Activated T-helper 2 cell treated with anti-CD3 and anti-CD28 coated beads, Interferon-gamma antibody, Interleukin-2, Interleukin-4, amounts not matched to agents 10 μg/mL and 5 μg/mL and 100 μg/mL, durations not matched to agents 14 hours and 24 hours and 36 hours (primary cell): ENCODE measurements around the gene TUBB2B. TPM values are rescaled to one million over a fixed set of nuclear protein-coding genes. Genes with fewer than 3 reads are reported as not detected.
"Not testable (repeated sequence)": the region's sequence is repeated elsewhere in the genome, so short reads cannot be mapped to it uniquely, and the experiment has no call there.

Experiments
- DNase-seq: peaks from one replicate; pipeline ENCODE4 v3.0.0; 2021; ENCODE audit warnings: low spot score
- H3K27ac Mint-ChIP-seq: one replicate; pipeline ENCODE4 v1.8.0; 2021; ENCODE audit warnings: mixed read lengths
- H3K27me3 Mint-ChIP-seq: one replicate; pipeline ENCODE4 v1.8.0; 2021; ENCODE audit warnings: low read depth, mixed read lengths
- H3K36me3 Mint-ChIP-seq: one replicate; pipeline ENCODE4 v1.8.0; 2021; ENCODE audit warnings: low read depth, mixed read lengths
- H3K4me1 Mint-ChIP-seq: one replicate; pipeline ENCODE4 v1.8.0; 2021; ENCODE audit warnings: low read depth, mixed read lengths
- H3K4me3 Mint-ChIP-seq: one replicate; pipeline ENCODE4 v1.8.0; 2021; ENCODE audit warnings: low read depth, mild to moderate bottlenecking, moderate library complexity, mixed read lengths
- H3K9me3 Mint-ChIP-seq: one replicate; pipeline ENCODE4 v1.8.0; 2021; ENCODE audit warnings: mixed read lengths
- intact Hi-C: fragments of 100-400 bp; cut with micrococcal nuclease; formaldehyde crosslinking; loops from one replicate; pipeline ENCODE4 v1.15.1; 2023
- total RNA-seq: library from RNA; stranded (reverse); gene quantifications from 2 replicates; pipeline ENCODE4 v1.2.3, GENCODE V29; 2022

TUBB2B gene
- total RNA-seq, 1 donor from 2014 or later: 0.41 TPM

DNA sequence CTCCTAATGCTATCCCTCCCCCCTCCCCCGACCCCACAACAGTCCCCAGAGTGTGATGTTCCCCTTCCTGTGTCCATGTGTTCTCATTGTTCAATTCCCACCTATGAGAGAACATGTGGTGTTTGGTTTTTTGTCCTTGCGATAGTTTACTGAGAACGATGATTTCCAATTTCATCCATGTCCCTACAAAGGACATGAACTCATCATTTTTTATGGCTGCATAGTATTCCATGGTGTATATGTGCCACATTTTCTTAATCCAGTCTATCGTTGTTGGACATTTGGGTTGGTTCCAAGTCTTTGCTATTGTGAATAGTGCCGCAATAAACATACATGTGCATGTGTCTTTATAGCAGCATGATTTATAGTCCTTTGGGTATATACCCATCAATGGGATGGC lies 29.7 kb downstream of the TUBB2B start:
- H3K27ac Mint-ChIP-seq, H3K9me3 Mint-ChIP-seq, H3K4me1 Mint-ChIP-seq, DNase-seq, intact Hi-C loops, H3K4me3 Mint-ChIP-seq, H3K36me3 Mint-ChIP-seq: not testable (repeated sequence)
- peaks cover 10% of the 10 kb centered on the region for H3K27me3 Mint-ChIP-seq

DNA sequence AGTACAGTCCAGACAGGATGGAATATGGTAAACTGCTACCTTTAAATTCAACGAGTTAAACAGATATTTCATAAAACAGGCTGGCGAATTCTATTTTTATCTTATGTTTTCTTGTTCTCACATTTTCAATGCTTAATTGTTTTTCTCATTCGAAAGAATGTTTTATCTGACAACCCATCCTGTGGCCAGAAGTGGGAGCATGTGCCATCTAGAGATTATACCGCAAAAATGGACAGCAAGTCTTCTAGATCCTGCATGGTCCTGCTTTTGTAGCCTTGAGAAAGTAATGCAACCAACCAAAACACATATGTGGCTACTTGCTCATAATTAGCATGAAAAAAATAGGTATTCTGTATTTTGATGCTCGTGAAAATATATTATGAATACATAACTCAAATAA lies 30.7 kb downstream of the TUBB2B start:
- Mint-ChIP-seq H3K4me3 (no peak overlapping the region), H3K9me3 (no peaks in the 10 kb centered on the region), H3K36me3 (no peaks in the 10 kb centered on the region), H3K27ac (no peak overlapping the region), H3K4me1 (no peaks in the 10 kb centered on the region), H3K27me3 (peaks cover 10% of the 10 kb centered on the region)
- no peak for DNase-seq
- intact Hi-C loops: no loop called here

DNA sequence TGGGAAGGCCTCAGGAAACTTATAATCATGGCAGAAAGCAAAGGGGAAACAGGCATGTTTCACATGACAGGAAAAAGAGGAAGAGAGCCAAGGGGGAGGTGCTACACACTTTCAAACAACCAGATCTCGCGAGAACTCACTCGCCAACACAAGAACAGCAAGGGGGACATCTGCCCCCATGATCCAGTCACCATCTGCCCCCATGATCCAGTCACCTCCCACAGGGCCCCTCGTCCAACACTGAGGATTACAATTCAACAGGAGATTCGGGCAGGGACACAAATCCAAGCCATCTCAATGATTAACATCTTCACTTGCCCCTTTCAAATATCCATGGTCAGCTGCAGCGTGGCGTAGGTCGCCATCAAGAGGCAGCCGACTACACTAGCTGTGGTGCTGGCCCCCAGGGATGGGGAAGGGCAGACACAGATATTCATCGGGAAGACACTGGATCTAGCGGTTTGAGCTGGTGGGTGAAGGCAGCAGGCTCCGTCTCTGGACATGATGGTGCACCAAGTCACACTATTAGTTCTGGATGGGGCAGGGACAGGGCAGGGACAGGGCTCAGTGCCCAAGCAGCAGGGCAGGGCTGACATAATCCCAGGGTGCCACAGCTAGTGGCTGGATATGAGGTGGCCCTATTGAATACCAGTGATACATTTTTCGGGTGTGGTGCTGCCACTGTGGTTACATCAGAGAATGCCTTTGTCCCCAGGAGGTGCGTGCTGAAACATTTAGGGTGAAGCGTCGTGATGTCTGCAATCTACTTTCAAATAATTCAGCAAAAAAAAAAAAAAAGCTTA lies 31.6 kb downstream of the TUBB2B start:
- intact Hi-C loops: no loop called here
- no peak for DNase-seq
- Mint-ChIP-seq H3K9me3 (no peaks in the 10 kb centered on the region), H3K4me1 (no peaks in the 10 kb centered on the region), H3K27ac (no peak overlapping the region), H3K27me3 (peaks cover 12% of the 10 kb centered on the region), H3K36me3 (no peaks in the 10 kb centered on the region), H3K4me3 (no peak overlapping the region)

DNA sequence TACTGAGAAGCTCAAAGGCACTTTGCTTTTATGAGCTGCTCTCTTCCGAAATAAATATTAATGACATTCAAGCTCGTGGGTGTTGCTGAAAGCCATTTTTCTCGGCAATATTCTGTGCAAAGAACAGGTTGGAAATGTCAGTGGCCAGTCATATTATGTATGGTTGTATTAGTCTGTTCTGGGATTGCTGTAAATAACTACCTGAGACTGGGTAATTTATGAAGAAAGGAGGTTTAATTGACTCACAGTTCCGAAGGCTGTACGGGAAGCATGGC lies 32.1 kb downstream of the TUBB2B start:
- Mint-ChIP-seq H3K27me3 (peaks cover 12% of the 10 kb centered on the region), H3K4me1 (no peaks in the 10 kb centered on the region), H3K9me3 (no peaks in the 10 kb centered on the region), H3K27ac (no peak overlapping the region), H3K4me3 (no peak overlapping the region), H3K36me3 (no peaks in the 10 kb centered on the region)
- no peak for DNase-seq
- intact Hi-C loops: no loop called here

DNA sequence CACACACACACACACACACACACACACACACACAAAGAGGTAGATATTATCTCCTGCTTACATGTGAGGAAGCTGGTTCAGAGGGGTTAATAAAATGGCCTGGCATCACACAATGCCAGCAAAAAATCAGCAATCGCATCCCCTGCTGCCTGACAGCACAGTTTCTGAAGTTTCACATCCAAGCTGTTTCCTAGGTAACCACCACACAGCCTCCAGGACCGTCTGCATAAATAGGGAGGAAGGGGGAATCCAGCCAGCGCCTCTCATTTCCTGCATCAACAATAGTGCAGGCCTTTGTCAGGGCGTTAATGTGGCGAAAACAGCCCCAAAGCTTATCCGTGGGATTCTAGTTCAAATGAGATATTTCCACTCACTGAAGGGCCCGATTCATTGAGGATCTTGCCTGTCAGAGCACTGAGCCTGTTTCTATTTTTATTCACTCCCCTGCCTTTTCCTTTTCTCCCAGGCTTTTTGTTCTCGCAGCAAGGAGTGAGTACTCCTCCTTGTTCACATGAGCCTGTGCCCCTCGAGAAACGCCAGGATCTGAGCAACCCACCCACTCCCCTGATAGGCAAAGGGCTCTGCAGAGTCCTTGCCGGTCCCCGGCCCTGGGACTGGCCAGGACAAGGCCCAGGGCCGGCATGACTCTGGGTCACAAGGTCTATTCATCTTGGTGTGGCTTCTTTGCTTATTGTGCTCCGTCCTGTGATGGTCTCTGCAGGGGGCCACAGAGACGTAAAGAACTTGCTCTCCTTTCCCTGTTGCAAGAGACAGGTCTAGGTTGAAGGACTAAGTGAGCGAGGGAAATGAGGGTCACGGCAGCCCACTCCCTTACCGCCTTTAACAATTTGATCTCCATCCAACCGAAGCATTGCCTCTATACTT lies 32.7 kb downstream of the TUBB2B start:
- H3K4me1 Mint-ChIP-seq: no peaks in the 10 kb centered on the region

DNA sequence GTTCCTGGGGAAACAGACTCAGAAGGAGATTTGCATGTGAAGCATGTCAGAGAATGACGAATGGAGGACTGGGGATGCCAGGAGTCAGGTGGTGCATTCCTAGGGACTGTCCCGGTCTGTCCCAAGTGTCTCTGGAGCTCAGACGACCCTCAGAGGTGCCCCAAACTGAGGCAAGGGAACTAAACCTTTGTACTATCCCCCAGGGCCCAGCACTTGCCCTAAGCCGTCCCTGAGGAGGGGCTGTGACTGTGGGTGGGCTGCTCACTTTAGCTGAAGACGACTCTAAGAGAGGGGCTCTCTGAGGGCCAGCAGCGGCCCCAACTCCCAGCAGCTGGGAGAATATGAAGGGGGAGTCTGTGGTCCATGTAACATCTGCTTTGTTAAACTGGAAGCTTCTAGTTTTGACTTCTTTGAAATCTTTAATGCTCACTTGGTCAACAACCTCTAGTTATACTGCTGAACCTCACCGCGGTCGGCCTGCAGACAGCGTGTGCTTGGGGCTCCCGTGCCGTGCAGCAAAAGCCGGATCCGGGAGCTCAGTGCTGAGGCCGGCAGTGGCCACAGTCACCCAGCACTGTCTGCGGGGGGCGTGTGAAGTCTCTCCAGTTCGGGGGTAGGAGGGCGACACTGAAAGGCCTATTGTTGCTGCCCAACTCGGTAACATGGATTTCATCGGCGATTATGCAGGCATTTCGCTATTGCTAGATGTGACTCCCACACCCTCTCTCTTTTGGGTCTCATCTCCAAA lies 34.2 kb downstream of the TUBB2B start:
- H3K4me1 Mint-ChIP-seq: no peaks in the 10 kb centered on the region
- H3K9me3 Mint-ChIP-seq: no peaks in the 10 kb centered on the region
- H3K27me3 Mint-ChIP-seq: peaks cover 9% of the 10 kb centered on the region
- intact Hi-C loops: no loop called here
- no peak for DNase-seq
- H3K36me3 Mint-ChIP-seq: no peaks in the 10 kb centered on the region
- no peak overlapping the region for H3K4me3 Mint-ChIP-seq
- H3K27ac Mint-ChIP-seq: no peak overlapping the region

More for the DNA sequence above, 32.7 kb downstream of the TUBB2B start:
- Mint-ChIP-seq H3K36me3 (no peaks in the 10 kb centered on the region), H3K4me3 (no peak overlapping the region), H3K9me3 (no peaks in the 10 kb centered on the region), H3K27me3 (peaks cover 10% of the 10 kb centered on the region), H3K27ac (no peak overlapping the region)
- no peak for DNase-seq
- intact Hi-C loops: no loop called here

DNA sequence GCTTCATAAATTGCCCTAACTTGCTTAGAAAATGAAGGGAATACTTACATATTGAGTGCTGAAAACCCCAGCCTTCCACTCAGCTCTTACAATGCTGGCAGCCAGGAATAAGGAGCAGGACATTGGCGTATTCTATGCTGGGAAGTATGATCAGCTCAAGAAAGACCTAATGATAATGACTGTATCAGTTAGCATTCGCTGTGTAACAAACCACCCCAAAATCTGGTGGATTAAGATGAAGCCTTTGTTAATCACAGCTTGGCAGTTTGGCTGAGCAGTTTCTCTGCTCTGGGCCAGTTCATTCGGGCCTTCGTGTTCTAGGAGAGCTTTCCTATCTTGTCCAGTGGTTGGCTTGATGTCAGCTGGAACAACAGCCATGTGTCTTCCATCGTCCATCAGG lies 36.7 kb downstream of the TUBB2B start:
- no peak for DNase-seq
- H3K27me3 Mint-ChIP-seq: peaks cover 16% of the 10 kb centered on the region
- H3K27ac Mint-ChIP-seq: no peak overlapping the region
- H3K4me3 Mint-ChIP-seq: no peak overlapping the region
- no peaks in the 10 kb centered on the region for H3K4me1 Mint-ChIP-seq
- H3K36me3 Mint-ChIP-seq: no peaks in the 10 kb centered on the region
- H3K9me3 Mint-ChIP-seq: no peaks in the 10 kb centered on the region
- intact Hi-C loops: no loop called here

DNA sequence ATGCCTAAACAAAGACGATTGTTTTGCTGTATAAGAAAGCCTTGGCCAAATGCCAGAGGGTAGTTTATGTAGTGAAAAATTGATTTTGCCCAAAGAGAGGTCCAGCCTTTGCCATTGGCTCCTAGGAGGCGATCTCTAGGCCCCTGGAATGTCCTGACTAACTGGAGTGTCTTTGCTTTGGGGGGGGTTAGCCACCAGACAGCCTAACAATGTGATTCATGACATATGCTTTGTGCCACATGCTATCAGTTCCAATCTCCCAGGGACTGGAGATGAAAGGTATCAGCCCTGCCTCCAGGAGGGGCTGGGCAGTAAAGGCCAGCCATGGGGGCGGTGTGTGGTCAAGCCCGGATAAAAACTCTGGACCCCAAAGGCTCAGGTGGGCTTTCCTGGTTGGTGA lies 37.4 kb downstream of the TUBB2B start:
- no peak overlapping the region for H3K4me3 Mint-ChIP-seq

DNA sequence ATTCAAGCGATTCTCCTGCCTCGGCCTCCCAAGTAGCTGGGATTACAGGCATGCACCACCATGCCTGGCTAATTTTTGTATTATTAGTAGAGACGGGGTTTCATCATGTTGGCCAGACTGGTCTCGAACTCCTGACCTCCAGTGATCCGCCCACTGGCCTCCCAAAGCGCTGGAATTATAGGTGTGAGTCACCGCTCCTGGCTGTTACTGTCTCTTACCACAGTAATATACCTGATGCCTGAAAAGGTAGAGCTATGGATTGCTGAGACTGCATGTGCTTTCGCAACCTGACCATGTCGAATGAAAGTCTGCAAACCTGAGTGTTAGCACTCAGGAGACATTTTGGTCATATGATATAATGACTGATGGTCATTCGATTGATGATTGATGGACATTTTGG lies 38.3 kb downstream of the TUBB2B start:
- intact Hi-C loops, H3K9me3 Mint-ChIP-seq, H3K4me1 Mint-ChIP-seq, H3K4me3 Mint-ChIP-seq, DNase-seq, H3K27ac Mint-ChIP-seq, H3K36me3 Mint-ChIP-seq: not testable (repeated sequence)
- peaks cover 25% of the 10 kb centered on the region for H3K27me3 Mint-ChIP-seq

More for the DNA sequence above, 37.4 kb downstream of the TUBB2B start:
- H3K9me3 Mint-ChIP-seq: no peaks in the 10 kb centered on the region
- intact Hi-C loops: no loop called here
- H3K4me1 Mint-ChIP-seq: no peaks in the 10 kb centered on the region
- no peak for DNase-seq
- H3K36me3 Mint-ChIP-seq: no peaks in the 10 kb centered on the region
- H3K27me3 Mint-ChIP-seq: peaks cover 20% of the 10 kb centered on the region
- no peak overlapping the region for H3K27ac Mint-ChIP-seq

DNA sequence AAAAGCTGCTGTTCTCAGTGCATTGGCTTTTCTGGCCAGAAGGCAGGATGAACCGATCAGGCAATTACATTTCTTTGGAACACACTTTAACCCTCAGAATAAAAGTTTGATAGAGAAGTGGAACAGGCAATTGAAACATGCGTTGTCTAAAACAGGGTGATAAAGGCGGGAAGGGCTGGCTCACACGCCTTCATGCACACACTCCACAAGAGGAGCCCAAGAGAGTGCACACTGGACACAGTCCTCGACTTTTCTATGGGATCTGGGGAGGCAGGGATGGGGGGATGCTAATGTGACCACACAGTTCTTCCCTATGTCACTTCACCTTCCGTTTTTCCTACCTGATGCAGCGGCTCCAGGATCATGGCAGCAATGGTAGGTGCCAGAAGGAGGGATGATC lies 39.2 kb downstream of the TUBB2B start:
- Mint-ChIP-seq H3K9me3 (no peaks in the 10 kb centered on the region), H3K4me1 (no peaks in the 10 kb centered on the region), H3K4me3 (no peak overlapping the region), H3K27ac (no peak overlapping the region), H3K36me3 (no peaks in the 10 kb centered on the region), H3K27me3 (peaks cover 30% of the 10 kb centered on the region)
- no peak for DNase-seq
- intact Hi-C loops: no loop called here

DNA sequence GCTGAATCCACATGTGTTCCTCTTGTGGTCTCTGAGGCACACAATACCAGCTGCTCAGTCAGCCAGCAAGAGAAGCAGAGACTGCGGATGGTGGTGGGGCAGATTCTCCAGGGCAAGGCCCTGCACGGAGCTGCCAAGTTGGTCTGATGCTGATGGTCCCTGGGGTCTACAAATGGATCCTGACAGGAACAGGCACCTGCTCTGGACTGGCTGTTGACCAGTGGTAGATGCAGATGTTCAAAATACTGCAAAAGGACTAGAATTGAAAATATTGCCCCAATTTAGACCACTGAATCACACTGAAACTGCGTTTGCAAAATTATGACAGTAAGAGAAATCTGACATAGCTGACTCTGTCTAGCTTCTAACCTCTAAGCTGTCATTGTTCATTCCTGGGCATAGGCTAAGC lies 40.5 kb downstream of the TUBB2B start:
- no peaks in the 10 kb centered on the region for H3K4me1 Mint-ChIP-seq
- no peak for DNase-seq
- intact Hi-C loops: no loop called here
- H3K27ac Mint-ChIP-seq: no peak overlapping the region
- H3K4me3 Mint-ChIP-seq: no peak overlapping the region
- no peaks in the 10 kb centered on the region for H3K9me3 Mint-ChIP-seq
- H3K27me3 Mint-ChIP-seq: peaks cover 31% of the 10 kb centered on the region
- no peaks in the 10 kb centered on the region for H3K36me3 Mint-ChIP-seq

DNA sequence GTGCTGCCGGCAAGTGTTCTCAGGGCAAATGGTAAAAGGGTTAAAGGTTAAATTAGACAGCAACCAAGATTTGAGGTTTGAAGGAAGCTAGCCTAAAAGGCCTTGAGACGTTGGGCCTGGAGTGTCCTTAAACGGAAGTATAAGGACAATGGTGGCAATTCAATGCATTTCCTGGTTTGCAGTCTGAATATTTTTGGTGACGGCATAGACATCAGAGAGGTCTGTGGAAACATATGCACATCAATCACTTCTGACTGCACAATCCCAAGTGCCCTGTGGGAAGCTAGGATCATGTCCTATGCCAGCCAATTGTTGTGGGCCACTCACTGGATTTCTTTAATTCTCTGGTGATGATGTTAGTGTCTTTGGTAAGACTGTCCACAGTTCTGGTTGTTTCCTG lies 44.4 kb downstream of the TUBB2B start:
- Mint-ChIP-seq H3K4me1 (peaks cover 2% of the 10 kb centered on the region), H3K27me3 (peaks cover 33% of the 10 kb centered on the region), H3K27ac (no peak overlapping the region), H3K36me3 (no peaks in the 10 kb centered on the region), H3K9me3 (no peaks in the 10 kb centered on the region), H3K4me3 (no peak overlapping the region)
- no peak for DNase-seq
- intact Hi-C loops: no loop called here

DNA sequence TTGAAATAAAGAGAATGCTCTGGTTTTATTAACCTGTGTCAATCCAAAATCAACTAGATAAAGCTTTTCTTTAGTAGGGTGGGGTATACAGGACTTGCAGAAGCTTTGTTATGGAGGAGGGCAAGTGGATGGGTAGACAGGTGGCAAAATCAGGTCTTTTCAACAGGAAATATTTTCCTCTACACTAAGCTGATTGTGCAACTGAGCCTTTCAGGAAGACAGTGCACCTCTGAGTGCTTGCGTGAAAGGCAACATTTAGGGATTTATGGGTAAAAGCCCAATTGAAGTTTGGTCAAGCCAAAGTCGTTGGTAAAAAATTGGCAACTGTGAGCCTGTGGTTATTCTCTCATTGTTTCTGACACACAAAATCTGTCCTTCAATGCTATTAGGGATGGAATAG lies 46.3 kb downstream of the TUBB2B start:
- no peak for DNase-seq
- Mint-ChIP-seq H3K27me3 (peaks cover 27% of the 10 kb centered on the region), H3K4me3 (no peak overlapping the region)

More for the DNA sequence above, 46.3 kb downstream of the TUBB2B start:
- Mint-ChIP-seq H3K27ac (no peak overlapping the region), H3K9me3 (no peaks in the 10 kb centered on the region), H3K36me3 (no peaks in the 10 kb centered on the region), H3K4me1 (peaks cover 4% of the 10 kb centered on the region)
- intact Hi-C loops: no loop called here
